Measurements from ENCODE around the gene OVOL2.
"Not testable (repeated sequence)": the region's sequence is repeated elsewhere in the genome, so short reads cannot be mapped to it uniquely, and the experiment has no call there.

The OVOL2 gene

DNA sequence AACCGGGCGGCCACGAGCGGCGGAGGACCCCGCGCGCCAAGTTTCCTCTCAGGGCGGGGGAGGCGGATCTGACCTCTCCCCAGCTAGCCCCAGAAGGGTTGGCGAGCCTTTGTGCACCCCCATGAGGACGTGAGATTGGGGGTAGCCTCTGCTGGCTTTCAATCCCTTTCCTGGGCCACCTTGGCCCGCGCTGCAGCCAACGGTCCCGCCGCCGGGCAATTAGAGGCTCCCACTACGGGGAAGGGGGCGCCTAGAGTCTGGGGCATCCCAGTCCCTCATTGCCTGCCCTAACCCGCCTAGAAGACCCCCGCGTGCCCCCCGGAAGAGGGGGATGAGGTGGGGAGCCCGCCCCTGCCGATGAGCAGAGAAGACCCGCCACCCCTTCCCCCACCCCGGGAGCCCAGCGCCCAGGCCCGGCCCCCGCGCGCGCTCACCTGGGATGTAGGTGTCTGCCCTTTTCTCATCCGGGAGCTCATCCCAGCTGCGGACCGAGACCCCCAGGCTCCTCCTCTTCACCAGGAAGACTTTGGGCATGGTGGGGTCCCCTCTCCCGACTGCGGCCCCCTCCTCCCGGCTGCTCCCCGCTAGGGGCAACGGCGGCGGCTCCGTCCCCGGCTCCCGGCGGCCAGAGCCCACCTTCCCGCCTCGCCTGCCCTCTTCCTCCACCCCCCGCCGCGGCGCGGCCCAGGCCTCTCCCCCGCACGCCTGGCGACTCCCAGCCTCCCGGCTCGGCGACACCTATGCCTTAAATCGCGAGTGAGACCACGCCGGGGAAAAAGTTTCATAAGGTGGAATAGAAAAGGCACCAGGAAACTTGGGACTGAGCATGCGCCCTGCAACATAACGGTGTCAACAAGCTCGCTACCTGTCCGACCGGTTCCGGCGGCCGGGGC, at the start of gene OVOL2:
OVOL2 (minus strand) TSS at position 816 of the 893 bp plus-strand sequence; CDS start at position 534, 282 bp downstream.
- no peak for DNase-seq (ENCODE audit: low read depth)

DNA sequence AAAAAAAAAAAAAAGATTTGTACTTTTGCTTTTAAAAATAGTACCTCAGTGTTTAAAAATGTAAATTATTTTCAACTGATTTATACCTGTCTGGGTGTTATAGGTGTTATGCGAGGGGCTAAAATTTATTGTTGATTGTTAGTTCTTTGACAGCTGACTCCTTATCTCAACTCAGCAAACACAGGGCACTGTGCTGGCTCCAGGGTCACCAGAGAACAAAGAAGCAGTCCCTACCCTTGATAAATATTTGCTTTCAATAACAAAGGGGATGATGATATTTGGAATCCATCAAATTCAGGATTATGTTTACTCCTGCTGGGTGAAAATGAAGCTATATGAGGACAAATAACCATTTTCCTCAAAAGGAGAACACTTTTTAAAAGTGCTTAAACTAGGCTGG, 45.8 kb upstream of the OVOL2 start:
- DNase-seq (ENCODE audit: low read depth), result no peak

DNA sequence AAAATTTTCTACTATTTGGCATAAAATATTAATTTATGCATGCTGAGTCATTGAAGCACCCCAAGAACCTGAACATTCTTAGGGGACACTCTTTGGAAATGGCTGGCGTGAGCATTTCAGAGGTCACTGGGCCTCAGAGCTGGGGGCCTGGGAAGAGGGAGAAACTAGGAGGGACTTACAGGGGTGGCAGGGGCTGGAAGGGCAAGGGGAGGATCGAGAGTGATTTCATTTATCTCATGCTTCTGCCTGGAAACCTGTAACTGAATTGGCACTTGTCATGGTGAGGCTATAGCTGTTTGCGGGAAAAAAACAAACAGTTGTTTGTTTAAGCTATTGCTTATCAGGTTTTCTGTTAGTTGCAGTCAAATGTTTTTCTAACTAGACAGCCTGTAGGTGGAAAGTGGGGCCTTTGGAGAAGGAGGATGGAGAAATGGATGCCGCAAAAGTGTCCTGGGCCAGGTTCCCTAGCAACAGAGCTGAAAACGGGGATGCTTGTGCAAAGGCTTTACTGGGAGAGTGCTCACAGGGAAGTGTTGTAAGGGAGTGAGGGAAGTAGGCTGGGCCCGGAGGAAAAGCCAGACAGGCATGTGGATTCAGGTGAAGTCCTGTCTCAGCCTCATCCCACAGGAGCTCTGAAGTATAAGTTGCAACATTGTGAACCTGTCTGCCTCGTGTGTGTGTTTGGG, 43.6 kb upstream of the OVOL2 start:
- no peak for DNase-seq (ENCODE audit: low read depth)

DNA sequence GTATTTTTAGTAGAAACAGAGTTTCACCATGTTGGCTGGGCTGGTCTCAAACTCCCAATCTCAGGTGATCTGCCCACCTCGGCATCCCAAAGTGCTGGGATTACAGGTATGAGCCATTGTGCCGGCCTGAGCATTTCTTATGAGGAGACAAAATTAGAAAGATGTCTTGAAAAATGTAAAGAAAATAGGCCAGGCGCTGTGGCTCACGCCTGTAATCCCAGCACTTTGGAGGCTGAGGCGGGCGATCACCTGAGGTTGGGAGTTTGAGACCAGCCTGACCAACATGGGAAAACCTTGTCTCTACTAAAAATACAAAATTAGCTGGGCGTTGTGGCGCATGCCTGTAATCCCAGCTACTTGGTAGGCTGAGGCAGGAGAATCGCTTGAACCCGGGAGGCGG, 42.9 kb upstream of the OVOL2 start:
- not testable (repeated sequence) for DNase-seq (ENCODE audit: low read depth)

DNA sequence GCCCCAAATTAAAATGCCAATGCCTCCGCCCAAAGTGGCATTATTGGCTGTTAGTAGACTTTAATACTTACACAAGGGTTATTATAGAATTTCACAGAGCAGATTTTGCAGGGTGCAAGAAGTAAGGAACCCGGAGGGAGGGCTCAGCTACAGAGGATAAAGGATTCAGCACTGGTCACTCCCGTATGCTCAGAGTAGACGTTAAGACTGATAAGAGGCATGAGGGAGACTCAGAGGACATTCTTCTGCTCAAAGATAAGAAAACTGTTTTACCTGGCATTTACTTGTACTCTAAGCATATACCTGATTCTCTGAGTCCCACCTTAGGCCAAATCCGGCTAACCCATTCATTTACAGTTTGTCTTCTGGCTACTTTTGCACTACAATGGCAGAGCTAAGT, 36.5 kb upstream of the OVOL2 start:
- no peak for DNase-seq (ENCODE audit: low read depth)

DNA sequence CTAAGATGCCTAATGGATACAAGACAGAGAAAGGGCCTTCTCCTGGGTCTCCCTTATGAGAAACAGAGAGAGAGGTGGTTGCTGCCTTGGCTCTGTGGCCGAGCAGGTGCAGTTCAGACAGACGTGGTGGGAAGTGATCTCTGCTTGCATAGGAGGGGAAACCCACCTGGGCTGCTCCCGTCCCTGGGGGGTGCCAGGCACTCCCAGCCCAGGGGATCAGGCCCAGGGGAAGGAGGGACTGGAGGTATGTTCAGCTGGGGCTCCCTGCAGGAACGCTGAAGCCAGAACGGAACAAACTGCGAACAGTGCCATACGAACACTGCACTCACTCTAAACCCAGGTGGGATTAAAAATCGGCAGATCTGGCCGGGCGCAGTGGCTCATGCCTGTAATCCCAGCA, 35.7 kb upstream of the OVOL2 start:
- DNase-seq (ENCODE audit: low read depth), result no peak

DNA sequence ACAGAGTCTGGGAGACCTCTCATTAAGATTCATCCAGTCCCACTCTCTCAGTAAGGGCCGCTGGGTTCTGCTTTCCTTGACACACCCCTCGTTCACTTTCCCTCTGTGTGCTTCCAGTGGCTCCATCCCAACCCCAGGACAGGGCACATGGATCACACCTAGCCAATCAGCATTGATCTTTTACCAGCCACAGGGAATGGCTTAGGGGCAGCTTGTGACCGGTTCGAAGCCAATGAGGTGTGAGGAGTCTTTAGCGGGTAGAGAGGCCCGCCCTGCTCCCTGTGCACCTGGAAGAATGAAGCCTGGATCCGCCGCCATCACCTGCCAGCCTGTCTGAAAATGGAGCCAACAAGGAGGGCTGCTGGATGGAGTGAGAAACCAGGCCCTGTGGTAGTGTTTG, 35.2 kb upstream of the OVOL2 start:
- no peak for DNase-seq (ENCODE audit: low read depth)

DNA sequence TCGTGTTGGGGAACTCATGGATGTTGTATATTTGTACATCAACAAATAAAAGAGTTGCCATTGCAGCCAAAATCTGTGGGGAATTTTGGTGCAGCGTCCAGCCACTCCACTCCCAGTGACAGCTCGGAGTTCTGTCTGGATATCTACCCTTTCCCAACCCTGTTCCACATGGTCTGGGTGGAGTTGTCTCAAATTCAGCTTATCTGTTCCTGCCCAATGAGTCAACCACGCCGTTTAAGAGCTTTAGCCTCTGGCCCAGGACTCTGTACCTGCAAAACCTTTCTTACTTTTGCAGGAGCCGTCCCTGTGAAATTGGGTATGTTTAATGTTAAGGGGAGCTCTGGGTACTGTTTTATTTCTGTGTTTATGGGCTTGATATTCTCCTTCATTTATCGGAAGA, 33.9 kb upstream of the OVOL2 start:
- no peak for DNase-seq (ENCODE audit: low read depth)

DNA sequence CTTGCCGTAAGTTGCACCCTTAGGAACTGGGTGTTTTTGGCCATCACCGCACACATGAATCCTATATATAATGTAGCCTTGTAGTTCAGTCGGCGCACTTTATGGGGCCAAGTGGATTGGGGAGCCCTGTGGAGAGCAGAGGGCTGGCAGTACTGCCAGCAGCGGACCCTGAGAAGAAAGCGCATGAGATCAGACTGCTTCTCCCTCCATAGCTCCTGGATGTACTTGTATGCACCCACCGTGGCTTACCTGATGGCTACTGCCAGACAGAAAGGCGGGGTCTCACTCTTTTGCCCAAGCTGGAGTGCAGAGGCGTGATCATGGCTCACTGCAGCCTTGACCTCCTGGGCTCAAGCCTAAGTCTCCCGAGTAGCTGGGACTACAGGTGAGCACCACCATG, 32.8 kb upstream of the OVOL2 start:
- no peak for DNase-seq (ENCODE audit: low read depth)

DNA sequence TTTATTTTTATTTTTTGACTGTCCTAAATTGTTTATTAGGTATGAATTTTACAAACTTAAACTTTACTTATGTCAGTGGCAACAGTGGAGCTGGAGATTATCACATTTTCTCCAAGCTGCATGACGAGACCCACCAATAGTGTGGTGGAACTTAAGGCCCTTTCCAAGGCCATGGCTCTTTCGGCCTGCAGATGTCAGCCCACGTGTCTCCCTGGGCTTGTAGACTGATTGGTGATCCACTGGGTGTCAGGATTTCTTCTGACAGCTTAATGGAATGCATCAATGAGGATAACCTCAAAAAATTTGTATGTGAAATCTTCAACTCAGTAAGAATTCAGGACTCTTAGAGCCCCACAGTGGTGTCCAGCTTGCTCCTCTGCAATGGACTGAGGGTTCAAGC, 32.3 kb upstream of the OVOL2 start:
- DNase-seq (ENCODE audit: low read depth), result no peak

DNA sequence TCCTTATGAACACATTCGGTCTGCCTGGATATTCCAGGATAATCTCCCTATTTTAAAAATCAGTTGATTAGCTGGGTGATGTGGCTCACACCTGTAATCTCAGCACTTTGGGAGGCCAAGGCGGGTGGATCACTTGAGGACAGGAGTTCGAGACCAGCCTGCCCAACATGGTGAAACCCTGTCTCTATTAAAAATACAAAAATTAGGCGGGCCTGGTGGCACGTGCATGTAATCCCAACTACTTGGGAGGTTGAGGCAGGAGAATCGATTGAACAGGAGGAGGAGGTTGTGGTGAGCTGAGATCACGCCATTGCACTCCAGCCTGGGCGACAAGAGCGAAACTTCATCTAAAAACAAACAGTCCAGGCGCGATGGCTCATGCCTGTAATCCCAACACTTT, 31.1 kb upstream of the OVOL2 start:
- DNase-seq (ENCODE audit: low read depth), result not testable (repeated sequence)

DNA sequence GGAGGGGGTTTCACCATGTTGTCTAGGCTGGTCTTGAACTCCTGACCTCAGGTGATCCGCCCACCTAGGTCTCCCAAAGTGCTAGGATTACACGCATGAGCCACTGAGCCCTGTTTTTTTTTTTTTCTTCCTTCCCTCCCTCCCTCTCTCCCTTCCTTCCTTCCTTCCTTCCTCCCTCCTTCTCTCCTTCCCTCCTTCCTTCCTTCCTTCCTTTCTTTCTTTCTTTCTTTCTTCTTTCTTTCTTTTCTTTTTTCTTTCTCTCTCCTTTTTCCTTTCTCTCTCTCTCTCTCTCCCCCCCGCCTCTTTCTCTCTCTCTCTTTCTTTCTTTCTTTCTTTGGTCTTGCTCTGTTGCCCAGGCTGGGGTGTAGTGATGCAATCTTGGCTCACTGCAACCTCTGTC, 30.6 kb upstream of the OVOL2 start:
- not testable (repeated sequence) for DNase-seq (ENCODE audit: low read depth)

DNA sequence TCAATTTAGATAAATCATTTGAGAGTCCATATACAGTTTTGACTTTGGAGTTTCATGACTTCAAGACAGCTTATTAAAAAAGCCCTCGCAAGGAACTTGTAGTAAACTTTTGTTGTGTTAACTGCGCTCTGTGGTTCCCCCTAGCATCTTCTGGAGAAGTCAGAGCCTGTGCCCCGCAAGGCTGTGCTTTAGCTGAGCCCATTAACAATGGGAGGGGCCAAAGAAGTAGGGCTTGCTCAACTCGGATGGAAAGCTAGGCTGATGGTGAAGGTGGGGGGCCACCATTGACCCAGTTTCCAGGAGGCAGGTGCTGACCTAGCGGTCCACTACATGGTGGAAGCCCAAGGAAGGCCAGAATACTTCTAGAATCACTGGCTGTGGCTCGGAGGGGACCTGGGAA, 29.3 kb upstream of the OVOL2 start:
- DNase-seq (ENCODE audit: low read depth), result no peak

DNA sequence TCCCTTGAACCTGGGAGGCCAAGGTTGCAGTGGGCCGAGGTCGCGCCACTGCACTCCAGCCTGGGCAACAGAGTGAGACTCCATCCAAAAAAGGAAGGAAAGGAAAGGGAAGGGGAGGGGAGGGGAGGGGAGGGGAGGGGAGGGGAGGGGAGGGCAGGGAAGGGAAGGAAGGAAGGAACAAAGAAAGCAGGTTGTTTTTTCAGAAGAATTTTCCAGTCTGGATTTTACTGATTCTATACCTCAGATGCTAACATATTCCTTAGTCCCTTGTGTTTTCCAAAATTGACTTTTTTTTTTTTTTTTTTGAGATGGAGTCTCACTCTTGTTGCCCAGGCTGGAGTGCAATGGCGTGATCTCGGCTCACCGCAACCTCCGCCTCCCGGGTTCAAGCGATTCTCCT, 23.1 kb upstream of the OVOL2 start:
- not testable (repeated sequence) for DNase-seq (ENCODE audit: low read depth)

DNA sequence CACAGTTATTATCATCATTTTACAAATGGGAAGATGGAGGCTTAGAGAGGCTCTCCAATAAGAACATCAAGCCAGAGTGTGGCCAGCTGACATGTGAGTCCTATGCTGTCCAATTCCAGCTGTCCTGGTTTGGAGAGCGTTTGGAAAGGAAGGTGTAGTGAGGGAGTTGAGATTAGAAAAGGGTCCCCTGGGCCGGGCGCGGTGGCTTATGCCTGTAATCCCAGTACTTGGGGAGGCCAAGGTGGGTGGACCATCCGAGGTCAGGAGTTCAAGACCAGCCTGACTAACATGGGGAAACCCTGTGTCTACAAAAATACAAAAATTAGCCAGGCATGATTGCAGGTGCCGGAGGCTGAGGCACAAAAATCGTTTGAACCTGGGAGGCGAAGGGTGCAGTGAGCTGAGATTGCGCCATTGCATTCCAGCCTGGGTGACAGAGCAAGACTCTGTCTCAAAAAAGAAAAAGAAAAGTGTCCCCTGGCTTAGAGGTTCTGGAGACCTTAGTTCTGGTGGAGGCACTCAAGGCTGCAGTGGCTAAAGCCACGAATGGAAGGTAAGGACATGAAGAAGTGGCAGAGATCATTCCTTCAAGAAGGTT, 22.1 kb upstream of the OVOL2 start:
- DNase-seq (ENCODE audit: low read depth), result no peak

DNA sequence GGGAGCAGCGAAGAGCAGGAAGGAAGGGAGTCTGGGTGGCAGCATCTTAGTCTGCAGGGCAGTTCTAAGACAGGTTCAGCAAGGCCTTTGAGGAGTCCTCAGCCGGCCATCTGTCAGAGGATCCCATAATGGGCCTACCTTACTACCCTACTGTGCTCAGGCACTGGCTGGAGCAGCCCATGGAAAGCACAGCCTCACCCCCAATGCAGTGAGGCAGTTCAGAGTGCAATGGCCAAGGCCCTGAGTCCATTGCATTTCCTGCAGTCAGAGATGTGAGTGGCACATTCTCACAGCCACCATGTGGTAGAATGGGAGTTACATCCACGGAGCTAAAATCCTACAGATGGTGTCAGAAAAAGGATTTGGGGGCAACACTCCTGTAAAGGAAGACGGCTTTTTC, 19.4 kb upstream of the OVOL2 start:
- DNase-seq (ENCODE audit: low read depth), result no peak

DNA sequence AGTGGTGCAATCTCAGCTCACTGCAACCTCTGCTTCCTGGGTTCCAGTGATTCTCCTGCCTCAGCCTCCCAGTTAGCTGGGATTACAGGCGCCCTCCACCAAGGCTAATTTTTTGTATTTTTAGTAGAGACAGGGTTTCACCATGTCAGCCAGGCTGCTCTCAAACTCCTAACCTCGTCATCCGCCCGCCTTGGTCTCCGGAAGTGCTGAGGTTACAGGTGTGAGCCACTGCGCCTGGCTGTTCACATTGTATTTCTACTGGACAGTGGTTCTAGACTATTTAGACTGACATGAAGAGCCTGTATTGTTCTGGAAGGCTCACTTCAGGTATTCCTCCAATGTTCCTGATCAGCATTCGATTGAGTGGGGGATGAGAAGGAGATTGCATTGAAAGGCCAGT, 14.8 kb upstream of the OVOL2 start:
- DNase-seq (ENCODE audit: low read depth), result no peak

DNA sequence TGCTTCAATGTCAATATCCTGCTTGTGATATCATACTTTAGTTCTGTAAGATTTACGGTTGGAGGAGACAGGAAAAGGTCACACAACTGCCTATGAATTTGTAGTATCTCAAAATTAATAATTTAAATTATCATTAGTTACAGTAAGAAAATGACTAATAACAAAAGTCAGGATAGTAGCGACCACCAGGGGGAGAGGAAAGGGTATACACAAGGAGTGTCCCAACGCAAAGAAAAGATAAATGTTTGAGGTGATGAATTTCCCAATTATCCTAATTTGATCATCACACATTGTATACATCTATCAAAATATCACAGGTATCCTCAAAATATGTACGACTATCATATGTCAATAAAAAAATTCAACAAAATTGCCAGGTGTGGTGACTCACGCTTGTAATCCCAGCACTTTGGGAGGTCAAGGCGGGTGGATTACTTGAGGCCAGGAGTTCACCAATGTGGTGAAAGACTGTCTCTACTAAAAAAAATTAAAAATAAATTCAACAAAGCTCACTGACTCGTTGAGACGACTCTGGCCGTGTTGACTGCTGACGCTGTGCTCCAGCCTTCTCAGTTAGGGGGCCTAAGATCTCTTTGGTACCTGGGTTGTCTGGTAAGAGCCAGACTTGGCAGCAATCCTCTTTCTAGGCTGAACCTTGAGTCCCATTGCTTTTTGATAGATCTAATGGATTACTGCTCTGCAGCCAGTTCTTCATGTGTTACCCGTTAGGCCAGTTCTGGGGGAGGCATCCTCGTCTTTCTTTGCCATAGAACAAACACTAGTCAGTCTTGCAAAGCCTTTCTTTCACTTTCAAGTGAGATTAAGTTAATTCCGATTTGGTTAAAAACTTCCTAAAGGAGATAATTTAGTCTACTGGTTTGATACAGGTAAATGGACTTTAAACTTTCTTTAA, 9.0 kb upstream of the OVOL2 start:
- no peak for DNase-seq (ENCODE audit: low read depth)

DNA sequence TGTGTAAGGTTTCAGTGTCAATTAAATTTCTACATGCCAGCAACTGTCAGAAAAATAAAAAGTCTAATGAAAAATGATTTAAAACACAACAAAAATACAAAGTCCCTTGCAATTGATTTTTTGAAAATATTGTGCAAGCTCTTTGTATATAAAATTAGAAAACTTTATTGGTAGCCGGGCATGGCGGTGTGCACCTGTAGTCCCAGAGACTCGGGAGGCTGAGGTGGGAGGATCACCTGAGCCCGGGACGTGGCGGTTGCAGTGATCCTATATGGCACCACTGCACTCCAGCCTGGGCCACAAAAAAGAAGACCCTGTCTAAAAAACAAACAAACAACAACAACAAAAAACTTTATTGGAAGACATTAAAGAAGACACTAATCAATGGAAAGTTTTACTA, 6.0 kb upstream of the OVOL2 start:
- DNase-seq (ENCODE audit: low read depth), result no peak

DNA sequence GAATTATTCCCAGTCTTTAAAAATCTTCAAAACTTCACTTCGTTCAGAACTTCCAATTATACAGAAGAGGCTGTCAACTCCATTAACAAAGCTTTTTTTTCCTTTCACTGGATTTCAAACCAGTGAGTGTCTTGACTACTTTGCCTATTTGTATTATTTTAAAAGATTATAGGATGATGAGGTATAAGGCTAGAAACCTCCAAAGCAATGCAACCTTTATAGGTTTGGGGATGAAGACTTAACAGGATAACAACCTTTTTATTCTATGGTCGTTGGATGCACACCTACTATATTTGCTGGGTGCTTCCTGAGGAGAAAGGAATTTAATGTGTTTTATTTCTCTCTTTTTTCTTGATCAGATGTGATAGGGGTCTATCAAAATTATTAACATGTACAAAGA, 1.9 kb upstream of the OVOL2 start:
- DNase-seq (ENCODE audit: low read depth), result no peak

DNA sequence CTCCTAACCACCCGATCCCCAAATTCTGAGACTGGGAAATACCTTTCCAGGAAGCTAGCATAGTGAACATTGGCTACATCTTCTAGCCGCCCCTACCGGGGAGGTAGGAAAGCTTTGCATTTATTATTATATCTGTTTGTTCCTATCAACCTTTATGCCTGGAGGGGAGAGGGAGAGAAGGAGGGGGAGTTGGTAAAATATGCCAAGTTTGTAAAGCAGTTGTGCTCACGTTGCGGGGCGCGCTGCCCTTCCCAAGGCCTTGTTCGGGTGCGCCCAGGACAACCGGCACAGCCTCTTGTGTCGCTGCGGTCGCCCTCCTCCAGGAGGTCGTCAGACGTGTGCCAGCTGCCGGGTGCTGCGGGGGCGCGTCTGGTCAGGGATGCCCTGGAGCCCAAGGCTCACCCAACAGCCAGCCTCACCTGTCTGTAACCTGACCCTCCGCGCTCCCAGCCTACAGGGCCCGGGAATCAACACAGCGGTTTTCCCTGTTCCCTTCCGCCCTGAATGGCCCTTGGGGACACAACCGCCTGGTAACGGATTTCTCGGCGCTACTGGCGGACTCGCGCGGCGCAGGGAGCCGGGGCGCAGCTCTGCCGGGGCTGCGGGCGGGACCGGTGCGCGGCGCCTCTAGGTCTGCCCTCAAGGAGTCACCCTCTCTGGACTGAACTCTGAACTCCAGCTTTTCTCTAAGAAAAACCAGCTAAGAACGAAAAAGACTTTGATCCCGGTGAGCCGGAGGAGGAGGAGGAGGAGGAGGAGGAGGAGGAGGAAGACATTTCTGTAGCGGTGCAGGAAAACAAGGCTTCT, 1.1 kb upstream of the OVOL2 start:
- no peak for DNase-seq (ENCODE audit: low read depth)

Measured in GM04503 (cell line).